GM21360 (cell line): Measurements from ENCODE around the gene SLC5A11.
"Not testable (repeated sequence)": the region's sequence is repeated elsewhere in the genome, so short reads cannot be mapped to it uniquely, and the experiment has no call there.

ENCODE experiments used
- ATAC-seq: cut with Tn5 transposase; IDR thresholded peaks from one replicate; pipeline ENCODE4 v1.9.1; 2021; ENCODE audit warnings: mild to moderate bottlenecking, moderate library complexity; ENCODE audit not compliant: unreplicated experiment

The SLC5A11 gene

GRCh38 chr16:24834459-24835335 is 11.1 kb upstream of the SLC5A11 start:
- ATAC-seq, result no peak

GRCh38 chr16:24836836-24837235 is 8.9 kb upstream of the SLC5A11 start:
- ATAC-seq, result no peak

DNA sequence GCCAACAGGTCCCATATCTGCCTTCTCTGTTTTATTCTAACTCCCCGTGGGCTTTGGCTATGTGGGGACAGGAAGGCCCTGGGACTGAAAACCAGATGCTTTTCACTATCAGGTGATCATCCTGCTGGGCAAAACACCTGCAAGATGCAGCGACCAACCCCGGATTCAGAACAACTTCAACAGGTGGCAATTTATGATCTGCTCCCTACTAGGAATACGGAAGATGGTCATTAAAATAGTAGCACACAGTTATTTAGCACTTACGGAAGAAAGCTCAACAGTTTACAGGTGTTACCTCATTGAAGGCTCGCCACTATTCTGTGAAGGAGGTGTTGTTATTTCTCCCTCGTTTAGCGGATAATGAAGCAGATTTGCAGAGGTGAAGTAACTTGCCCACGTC is 7.8 kb upstream of the SLC5A11 start:
- no peak for ATAC-seq

DNA sequence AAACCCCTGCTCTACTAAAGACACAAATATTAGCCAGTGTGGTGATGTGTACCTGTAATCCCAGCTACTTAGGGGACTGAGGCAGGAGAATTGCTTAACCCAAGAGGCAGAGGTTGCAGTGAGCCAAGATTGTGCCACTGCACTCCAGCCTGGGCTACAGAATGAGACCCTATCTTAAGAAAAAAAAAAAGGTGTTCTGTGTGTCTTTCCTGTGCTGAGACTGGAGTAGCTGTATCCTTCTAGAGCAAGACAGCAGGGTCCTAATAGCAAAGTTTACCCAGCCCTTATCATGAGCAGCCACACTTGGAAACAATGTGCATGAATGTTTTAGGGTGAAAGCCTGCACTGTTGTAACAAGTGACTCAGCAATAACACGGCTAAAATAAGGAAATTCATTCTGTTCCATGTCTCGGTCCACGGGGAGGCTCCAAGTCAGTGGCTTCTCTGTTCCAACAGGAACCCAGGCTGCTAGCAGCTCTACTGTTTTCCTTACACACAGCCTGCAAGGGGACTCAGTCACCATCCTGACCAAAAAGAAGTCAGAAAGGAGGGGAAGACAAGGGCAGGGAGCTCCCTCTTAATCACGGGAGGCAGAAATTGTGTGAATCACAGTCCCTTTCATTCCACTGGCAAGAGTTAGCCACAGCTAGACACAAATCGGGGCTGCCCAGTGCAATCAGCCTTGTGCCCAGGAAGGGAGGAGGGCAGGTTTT is 7.1 kb upstream of the SLC5A11 start:
- no peak for ATAC-seq

DNA sequence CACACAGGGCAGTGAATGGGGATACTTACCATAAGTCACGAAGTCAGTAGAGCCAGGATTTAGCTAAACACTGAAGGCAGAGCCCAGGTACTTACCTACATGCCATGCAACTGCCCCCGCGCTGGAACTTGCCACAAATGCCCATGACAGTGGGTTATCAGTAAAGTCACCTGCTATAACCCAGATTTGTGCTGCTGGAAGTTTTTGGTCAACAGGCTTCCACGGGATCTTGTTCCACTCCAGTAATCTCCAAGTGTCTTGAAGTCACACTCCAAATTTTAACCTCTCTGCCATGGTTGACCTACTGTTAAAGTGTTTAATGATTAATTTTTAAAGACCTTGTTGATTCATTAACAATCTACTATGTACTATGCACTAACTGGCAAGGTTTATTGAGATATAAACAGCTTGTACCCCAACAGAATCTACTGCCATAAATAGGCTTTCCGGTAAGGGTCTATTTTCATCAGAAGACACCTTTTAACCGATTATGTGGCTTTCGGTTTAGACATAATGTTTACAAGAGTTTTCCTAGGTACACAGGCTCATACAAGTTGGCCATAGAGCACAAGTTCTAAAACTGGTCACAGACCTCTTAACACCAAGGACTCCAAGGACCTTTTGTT is 6.3 kb upstream of the SLC5A11 start:
- no peak for ATAC-seq

DNA sequence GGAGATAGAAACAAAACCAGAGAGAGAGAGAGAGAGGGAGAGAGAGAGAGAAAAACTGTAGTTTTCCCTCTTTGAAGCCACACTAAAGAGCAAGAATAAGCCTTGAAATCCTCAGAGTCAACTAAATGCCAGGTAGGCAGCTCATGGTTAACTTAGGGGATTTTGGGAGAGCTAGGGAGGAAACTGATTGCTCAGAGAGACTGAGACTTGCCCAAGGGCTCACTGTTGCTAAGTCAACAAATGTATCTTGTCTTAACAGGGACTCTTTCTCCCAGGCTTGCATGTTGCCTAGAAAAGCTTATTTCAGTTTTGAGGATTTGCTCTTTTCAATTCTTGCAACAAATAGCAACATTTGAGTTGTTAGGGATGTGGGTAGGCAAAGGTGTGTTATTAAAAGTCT is 4.5 kb upstream of the SLC5A11 start:
- no peak for ATAC-seq

GRCh38 chr16:24844101-24845030 is 1.4 kb upstream of the SLC5A11 start:
- ATAC-seq, result no peak

- ATAC-seq, result not testable (repeated sequence)
Measured at GRCh38 chr16:24845031-24845365, 765 bp upstream of the SLC5A11 start.

DNA sequence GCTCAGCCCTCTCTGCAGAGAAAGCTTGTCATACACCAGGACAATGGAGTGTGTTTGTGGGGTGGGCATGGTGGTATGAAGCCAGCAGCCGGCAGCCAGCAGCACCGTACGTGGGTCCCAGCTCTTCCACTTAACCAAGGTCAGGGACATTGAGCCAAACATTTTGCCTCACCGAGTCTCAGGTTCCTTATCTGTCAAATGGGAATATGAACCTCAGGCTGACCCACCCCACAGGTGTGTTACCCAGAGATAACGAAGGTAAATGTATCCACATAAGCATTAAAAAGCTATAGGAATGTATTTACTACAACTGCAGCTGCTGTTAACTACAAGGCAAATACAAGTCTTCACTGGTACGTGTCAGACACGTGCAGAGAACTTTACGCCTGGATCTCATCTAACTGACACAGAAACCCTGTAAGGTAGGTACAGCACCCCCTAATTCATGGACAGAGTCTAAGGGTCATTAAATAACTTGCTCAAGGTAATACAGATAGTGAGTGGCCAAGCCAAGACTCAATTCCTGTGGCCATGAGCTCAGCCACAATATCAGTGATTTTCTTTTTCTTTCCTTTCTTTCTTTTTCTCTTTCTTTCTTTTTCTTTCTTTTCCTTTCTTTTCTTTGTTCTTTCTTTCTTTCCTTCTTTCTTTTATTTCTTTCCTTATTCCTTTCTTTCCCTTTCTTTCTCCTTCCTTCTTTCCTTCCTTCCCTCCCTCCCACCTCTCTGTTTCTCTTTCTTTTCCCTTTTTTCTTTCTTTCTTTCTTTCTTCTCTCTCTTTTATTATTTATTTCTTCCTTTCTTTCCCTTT is 990 bp downstream of the SLC5A11 start:
- ATAC-seq, result no peak

DNA sequence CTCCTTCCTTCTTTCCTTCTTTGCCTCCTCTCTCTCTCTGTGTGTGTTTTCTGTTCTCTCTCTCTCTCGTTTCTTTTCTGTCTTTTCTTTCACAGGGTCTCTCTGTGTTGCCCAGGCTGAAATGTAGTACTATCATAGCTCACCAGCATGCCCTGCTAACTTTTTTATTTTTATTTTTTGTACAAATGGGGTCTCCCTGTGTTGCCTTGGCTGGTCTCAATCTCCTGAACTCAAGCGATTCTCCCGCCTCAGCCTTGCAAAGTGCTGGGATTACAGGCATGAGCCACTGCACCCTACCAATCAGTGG is 1.5 kb downstream of the SLC5A11 start:
- no peak for ATAC-seq

- no peak for ATAC-seq
Measured at GRCh38 chr16:24848065-24848464, 2.3 kb downstream of the SLC5A11 start.

DNA sequence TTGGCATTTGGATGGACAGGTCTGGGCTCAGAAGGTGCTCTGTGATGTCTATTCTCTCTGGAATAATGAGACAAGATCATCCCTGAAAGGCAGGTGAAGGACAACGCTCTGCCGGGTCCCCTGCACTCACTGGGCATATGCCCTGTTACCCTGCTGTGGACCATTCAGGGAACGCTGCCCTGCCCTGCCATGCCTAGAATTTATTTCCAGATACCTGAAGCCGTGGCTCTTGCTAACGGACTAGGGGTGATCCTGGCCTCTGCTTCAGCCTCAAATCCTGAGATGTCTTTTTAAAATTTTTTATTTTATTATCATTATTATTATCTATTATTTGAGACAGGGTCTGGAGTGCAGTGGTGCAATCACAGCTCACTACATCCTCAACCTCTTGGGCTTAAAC is 3.9 kb downstream of the SLC5A11 start:
- ATAC-seq, result no peak

DNA sequence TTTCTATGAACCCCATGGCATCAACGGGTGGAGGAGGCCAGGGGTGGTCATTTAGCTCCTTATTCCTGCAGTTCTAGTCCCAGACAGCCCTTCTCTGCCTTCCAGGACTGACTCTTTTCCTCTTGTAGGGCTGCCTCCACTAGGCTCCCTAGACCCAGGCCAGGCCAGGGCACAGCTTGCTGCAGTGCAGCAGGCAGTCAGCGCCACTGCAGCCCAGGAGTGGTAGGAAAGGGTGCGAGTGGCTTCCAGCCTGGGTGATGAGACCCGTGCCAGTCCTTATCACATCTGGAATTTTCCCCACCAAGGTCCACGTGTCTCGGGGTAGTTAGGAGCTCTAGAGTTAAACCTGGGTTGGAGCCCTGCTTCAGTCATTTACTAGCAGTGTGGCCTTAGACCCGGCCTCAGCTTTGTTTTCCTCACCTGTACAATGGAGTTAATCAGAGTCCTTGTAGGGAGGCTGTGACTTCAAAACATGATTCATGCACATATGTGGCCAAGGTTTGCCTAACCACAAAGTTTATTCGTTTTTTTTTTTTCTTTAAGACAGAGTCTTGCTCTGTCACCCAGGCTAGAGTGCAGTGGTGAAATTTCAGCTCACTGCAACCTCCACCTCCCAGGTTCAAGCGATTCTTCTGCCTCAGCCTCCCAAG is 4.7 kb downstream of the SLC5A11 start:
- ATAC-seq, result no peak

GRCh38 chr16:24851700-24852099 is 5.9 kb downstream of the SLC5A11 start:
- ATAC-seq, result no peak

DNA sequence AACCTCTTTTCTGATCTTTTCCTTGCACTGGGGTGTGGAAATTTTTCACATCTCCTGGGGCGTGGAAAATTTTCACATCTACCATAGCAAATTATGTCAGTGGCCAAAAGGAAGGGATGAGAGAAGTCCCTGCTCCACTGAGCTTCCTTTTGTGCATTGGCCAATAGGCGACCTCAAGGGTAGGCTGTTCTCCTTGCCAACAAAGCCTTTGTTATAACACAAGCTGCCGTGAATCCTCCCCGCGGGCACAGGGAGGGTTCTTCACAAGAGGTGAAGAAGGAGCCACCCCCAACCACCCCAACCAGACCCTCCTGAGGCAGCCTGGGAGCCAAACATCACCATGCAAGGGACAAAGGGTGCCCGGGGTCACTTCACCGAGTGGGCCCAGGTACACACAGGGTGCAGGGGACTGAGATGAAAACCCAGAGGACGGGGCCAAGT is 6.5 kb downstream of the SLC5A11 start:
- ATAC-seq, result no peak

DNA sequence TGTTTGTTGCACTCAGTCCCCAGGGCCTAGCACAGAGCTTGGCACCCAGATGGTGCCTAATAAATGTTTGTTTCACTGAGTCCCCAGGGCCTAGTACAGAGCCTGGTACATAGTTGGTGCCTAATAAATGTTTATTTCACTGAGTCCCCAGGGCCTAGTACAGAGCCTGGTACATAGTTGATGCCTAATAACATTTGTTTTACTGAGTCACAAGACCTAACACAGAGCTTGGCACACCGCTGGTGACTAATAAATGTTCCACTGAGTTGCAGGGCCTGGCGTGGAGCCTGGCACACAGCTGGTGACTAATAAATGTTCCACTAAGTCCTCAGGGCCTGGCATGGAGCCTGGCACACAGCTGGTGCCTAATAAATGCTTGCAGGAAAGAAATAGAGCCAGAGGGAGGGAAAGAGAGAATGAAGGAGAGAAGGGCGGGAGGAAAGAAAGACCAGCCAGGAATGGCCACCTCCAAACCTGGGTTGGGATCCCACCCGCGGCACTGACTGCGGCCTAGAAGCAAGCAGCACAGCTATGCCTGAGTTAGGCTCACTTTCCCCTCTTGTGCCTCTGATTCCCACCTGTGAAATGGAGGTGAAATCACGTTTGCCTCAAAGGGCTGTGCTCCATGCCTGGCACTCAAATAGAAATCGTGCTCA is 7.5 kb downstream of the SLC5A11 start:
- ATAC-seq, result no peak

- no peak for ATAC-seq
Measured at GRCh38 chr16:24853830-24854229, 8.1 kb downstream of the SLC5A11 start.

DNA sequence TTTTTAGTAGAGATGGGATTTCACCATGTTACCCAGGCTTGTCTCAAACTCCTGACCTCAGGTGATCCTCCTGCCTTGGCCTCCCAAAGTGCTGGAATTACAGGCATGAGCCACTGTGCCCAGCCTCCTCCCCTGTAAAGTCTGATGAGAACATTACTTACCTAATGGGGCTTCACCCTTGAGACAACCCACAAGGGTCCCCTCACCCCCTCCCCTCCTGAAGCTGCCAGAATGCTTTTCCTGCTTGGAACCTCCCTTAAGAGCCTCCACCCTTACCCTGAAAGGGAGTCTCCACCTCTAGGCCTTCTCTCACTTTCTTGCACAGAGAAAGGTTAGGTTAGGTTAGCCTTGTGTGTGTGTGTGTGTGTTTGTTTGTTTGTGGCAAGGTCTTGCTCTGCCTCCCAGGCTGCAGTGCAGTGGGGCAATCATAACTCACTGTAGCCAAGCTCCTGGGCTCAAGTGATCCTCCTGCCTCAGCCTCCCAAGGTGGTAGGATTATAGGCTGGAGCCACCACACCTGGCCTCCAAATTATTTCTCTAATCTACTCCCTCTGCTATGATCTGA is 8.9 kb downstream of the SLC5A11 start:
- no peak for ATAC-seq

- no peak for ATAC-seq
Measured at GRCh38 chr16:24855678-24856077, 9.9 kb downstream of the SLC5A11 start.
